B cell (primary cell): ENCODE data around the gene TTC34.

Experiments
- EZH2 ChIP-seq: IDR thresholded peaks from 2 replicates; pipeline ENCODE4 v1.6.1; 2012; ENCODE audit warnings: borderline replicate concordance, low read depth, mild to moderate bottlenecking, moderate library complexity, low read length; ENCODE audit not compliant: insufficient read depth, poor library complexity, severe bottlenecking
- TF ChIP-seq, protein P1 (sequence below): fragments of 200-600 bp; IDR thresholded peaks from one replicate; pipeline ENCODE4 v1.8.0; 2022; ENCODE audit warnings: antibody characterized with exemption, mild to moderate bottlenecking

DNA sequence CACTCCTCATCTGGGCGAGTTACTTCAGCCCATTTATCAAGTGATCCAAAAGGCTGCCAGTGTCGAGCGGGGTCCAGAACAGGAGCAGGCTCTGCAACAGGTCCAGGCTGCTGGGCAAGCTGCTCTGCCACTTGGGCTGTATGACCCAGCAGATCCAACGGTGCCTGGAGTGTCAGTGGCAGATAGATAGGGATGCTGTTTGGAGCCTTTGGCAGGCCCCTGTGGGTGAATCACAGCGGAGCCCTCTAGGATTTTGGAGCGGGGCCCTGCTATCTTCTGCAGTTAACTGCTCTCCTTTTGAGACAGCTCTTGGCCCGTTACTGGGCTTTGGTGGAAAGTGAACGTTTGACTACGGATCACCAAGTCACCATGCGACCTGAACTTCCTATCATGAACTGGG, 176.2 kb downstream of the TTC34 start:
- TF ChIP-seq, protein P1, sequence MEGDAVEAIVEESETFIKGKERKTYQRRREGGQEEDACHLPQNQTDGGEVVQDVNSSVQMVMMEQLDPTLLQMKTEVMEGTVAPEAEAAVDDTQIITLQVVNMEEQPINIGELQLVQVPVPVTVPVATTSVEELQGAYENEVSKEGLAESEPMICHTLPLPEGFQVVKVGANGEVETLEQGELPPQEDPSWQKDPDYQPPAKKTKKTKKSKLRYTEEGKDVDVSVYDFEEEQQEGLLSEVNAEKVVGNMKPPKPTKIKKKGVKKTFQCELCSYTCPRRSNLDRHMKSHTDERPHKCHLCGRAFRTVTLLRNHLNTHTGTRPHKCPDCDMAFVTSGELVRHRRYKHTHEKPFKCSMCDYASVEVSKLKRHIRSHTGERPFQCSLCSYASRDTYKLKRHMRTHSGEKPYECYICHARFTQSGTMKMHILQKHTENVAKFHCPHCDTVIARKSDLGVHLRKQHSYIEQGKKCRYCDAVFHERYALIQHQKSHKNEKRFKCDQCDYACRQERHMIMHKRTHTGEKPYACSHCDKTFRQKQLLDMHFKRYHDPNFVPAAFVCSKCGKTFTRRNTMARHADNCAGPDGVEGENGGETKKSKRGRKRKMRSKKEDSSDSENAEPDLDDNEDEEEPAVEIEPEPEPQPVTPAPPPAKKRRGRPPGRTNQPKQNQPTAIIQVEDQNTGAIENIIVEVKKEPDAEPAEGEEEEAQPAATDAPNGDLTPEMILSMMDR = no peak
- TF ChIP-seq EZH2 = no peak
